HEK293 (cell line): ENCODE measurements around the gene HMCN2.
"Not testable (repeated sequence)": the region's sequence is repeated elsewhere in the genome, so short reads cannot be mapped to it uniquely, and the experiment has no call there.

Experiments
- CTCF ChIA-PET: fragments of 350-600 bp; formaldehyde crosslinking; extraction: SDS; loops from one replicate; lab custom pipeline; 2021; ENCODE audit warnings: antibody characterized with exemption; lab: Yijun Ruan, JAX
- POLR2A ChIA-PET: fragments of 300-600 bp; formaldehyde crosslinking; extraction: SDS; loops from one replicate; lab custom pipeline; 2020; ENCODE audit warnings: antibody characterized with exemption, inconsistent platforms; lab: Yijun Ruan, JAX
- H3K27ac ChIP-seq: fragments of 200-500 bp; sonication (Bioruptor generic); 2 replicates; pipeline ENCODE4 v1.5.1; 2014; ENCODE audit warnings: low read depth, low read length, control low read depth, inconsistent platforms; ENCODE audit errors: extremely low read depth
- H3K36me3 ChIP-seq, 2 experiments: fragments of 200-500 bp in 1 of 2; sonication (Bioruptor generic) in 1 of 2; 1 replicate in 1 of 2; 2 replicates in 1 of 2; pipeline ENCODE4 v1.5.1; 2014 to 2017; ENCODE audit warnings: inconsistent platforms in 2 of 2, low read length in 2 of 2; ENCODE audit not compliant: control insufficient read depth in 2 of 2, insufficient read depth in 1 of 2
- H3K4me1 ChIP-seq: fragments of 200-500 bp; sonication (Bioruptor generic); 2 replicates; pipeline ENCODE4 v1.5.1; 2014; ENCODE audit warnings: mild to moderate bottlenecking, low read length, inconsistent platforms; ENCODE audit not compliant: control insufficient read depth, insufficient read depth
- H3K4me3 ChIP-seq: 2 replicates; pipeline ENCODE4 v1.5.1; 2011; ENCODE audit warnings: low read depth, mild to moderate bottlenecking, control low read depth, low read length, moderate library complexity
- H3K9me3 ChIP-seq: fragments of 200-500 bp; sonication (Bioruptor generic); 2 replicates; pipeline ENCODE4 v1.5.1; 2014; ENCODE audit warnings: low read depth, low read length, inconsistent platforms; ENCODE audit not compliant: control insufficient read depth, insufficient read depth
- GLIS1 ChIP-seq: fragments of 450-650 bp; formaldehyde crosslinking; IDR thresholded peaks from 2 replicates; pipeline ENCODE4 v1.5.1; 2016; ENCODE audit warnings: missing biosample characterization, missing genetic modification characterization
- ZNF155 ChIP-seq: fragments of 450-650 bp; formaldehyde crosslinking; IDR thresholded peaks from 2 replicates; pipeline ENCODE4 v1.5.1; 2016; ENCODE audit warnings: missing biosample characterization, missing genetic modification characterization
- ZNF169 ChIP-seq: fragments of 450-650 bp; formaldehyde crosslinking; IDR thresholded peaks from 2 replicates; pipeline ENCODE4 v1.5.1; 2016; ENCODE audit warnings: missing biosample characterization, missing genetic modification characterization
- ZNF174 ChIP-seq: fragments of 450-650 bp; formaldehyde crosslinking; IDR thresholded peaks from 2 replicates; pipeline ENCODE4 v1.5.0; 2017; ENCODE audit warnings: missing biosample characterization, mild to moderate bottlenecking, missing genetic modification characterization
- ZNF19 ChIP-seq: fragments of 450-650 bp; formaldehyde crosslinking; IDR thresholded peaks from 2 replicates; pipeline ENCODE4; 2016; ENCODE audit warnings: missing biosample characterization, missing genetic modification characterization, low read depth
- ZNF423 ChIP-seq: fragments of 450-650 bp; formaldehyde crosslinking; IDR thresholded peaks from 2 replicates; pipeline ENCODE4 v1.5.1; 2016; ENCODE audit warnings: missing biosample characterization, missing genetic modification characterization
- ZNF433 ChIP-seq: fragments of 450-650 bp; formaldehyde crosslinking; IDR thresholded peaks from 2 replicates; pipeline ENCODE4 v1.5.1; 2016; ENCODE audit warnings: missing biosample characterization, missing genetic modification characterization, low read depth
- ZNF549 ChIP-seq: fragments of 450-650 bp; IDR thresholded peaks from 2 replicates; pipeline ENCODE4 v1.5.1; 2018; ENCODE audit warnings: missing biosample characterization, missing genetic modification characterization, mild to moderate bottlenecking, inconsistent platforms, moderate library complexity
- ZNF792 ChIP-seq: fragments of 450-650 bp; formaldehyde crosslinking; IDR thresholded peaks from 2 replicates; pipeline ENCODE4 v1.5.1; 2016; ENCODE audit warnings: missing biosample characterization, missing genetic modification characterization
- ZSCAN16 ChIP-seq: fragments of 450-650 bp; formaldehyde crosslinking; IDR thresholded peaks from 2 replicates; pipeline ENCODE4 v1.5.1; 2016; ENCODE audit warnings: missing biosample characterization, missing genetic modification characterization
- TF ChIP-seq, protein P1 (sequence below): fragments of 450-650 bp; formaldehyde crosslinking; IDR thresholded peaks from 2 replicates; pipeline ENCODE4 v1.5.1; 2016; ENCODE audit warnings: missing biosample characterization, missing genetic modification characterization, low read depth
- TF ChIP-seq, protein P2 (sequence below): fragments of 450-650 bp; formaldehyde crosslinking; IDR thresholded peaks from 2 replicates; pipeline ENCODE4 v1.5.1; 2017; ENCODE audit warnings: missing biosample characterization, missing genetic modification characterization
- TF ChIP-seq, protein P3 (sequence below): fragments of 450-650 bp; formaldehyde crosslinking; IDR thresholded peaks from 2 replicates; pipeline ENCODE4 v1.5.1; 2016; ENCODE audit warnings: missing biosample characterization, missing genetic modification characterization
- TF ChIP-seq, protein P4 (sequence below): fragments of 450-650 bp; formaldehyde crosslinking; IDR thresholded peaks from 2 replicates; pipeline ENCODE4 v1.5.1; 2016; ENCODE audit warnings: missing biosample characterization, missing genetic modification characterization
- TF ChIP-seq, protein P5 (sequence below): fragments of 450-650 bp; formaldehyde crosslinking; IDR thresholded peaks from 2 replicates; pipeline ENCODE4 v1.5.1; 2016; ENCODE audit warnings: missing biosample characterization, missing genetic modification characterization

The HMCN2 gene

DNA sequence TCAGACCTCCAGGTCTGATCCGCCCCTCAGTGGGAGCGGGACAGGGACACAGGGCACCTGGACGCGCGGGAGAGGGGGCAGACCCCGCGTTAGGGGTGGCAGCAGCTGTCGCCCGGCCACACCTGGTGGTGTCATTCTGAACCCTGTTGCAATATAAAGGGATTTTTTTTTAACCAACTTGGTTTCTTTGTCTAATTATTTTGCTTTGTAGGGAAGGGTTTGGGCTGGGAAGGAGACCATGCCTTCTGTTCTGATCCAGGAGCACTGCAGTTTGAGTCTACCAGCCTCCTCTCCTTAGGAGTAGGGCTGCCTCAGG is 168.3 kb downstream of the HMCN2 start:
- no peak overlapping the region for H3K27ac ChIP-seq
- H3K4me1 ChIP-seq = no peaks in the 10 kb centered on the region
- ChIA-PET POLR2A (no interaction called here), CTCF (interaction anchor here (0.6 to 1.5 kb wide), 8 partner anchors 9 to 433 kb away, joined by 3 to 5 read pairs (median 4); no protein-coding TSS in a partner anchor)
- H3K4me3 ChIP-seq = no peak overlapping the region
- no peaks in the 10 kb centered on the region for H3K36me3 ChIP-seq
- no peaks in the 10 kb centered on the region for H3K9me3 ChIP-seq
- no peak for TF ChIP-seq ZNF169 (tag by site-specific recombination)
- TF ChIP-seq, protein P1, sequence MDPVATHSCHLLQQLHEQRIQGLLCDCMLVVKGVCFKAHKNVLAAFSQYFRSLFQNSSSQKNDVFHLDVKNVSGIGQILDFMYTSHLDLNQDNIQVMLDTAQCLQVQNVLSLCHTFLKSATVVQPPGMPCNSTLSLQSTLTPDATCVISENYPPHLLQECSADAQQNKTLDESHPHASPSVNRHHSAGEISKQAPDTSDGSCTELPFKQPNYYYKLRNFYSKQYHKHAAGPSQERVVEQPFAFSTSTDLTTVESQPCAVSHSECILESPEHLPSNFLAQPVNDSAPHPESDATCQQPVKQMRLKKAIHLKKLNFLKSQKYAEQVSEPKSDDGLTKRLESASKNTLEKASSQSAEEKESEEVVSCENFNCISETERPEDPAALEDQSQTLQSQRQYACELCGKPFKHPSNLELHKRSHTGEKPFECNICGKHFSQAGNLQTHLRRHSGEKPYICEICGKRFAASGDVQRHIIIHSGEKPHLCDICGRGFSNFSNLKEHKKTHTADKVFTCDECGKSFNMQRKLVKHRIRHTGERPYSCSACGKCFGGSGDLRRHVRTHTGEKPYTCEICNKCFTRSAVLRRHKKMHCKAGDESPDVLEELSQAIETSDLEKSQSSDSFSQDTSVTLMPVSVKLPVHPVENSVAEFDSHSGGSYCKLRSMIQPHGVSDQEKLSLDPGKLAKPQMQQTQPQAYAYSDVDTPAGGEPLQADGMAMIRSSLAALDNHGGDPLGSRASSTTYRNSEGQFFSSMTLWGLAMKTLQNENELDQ (tag by site-specific recombination) = no peak
- TF ChIP-seq ZNF155 (tag by site-specific recombination) = no peak
- TF ChIP-seq ZNF549 (tag by site-specific recombination) = no peak
- TF ChIP-seq, protein P2, sequence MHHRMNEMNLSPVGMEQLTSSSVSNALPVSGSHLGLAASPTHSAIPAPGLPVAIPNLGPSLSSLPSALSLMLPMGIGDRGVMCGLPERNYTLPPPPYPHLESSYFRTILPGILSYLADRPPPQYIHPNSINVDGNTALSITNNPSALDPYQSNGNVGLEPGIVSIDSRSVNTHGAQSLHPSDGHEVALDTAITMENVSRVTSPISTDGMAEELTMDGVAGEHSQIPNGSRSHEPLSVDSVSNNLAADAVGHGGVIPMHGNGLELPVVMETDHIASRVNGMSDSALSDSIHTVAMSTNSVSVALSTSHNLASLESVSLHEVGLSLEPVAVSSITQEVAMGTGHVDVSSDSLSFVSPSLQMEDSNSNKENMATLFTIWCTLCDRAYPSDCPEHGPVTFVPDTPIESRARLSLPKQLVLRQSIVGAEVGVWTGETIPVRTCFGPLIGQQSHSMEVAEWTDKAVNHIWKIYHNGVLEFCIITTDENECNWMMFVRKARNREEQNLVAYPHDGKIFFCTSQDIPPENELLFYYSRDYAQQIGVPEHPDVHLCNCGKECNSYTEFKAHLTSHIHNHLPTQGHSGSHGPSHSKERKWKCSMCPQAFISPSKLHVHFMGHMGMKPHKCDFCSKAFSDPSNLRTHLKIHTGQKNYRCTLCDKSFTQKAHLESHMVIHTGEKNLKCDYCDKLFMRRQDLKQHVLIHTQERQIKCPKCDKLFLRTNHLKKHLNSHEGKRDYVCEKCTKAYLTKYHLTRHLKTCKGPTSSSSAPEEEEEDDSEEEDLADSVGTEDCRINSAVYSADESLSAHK (tag by site-specific recombination) = no peak
- no peak for TF ChIP-seq GLIS1 (tag by site-specific recombination)
- TF ChIP-seq ZNF792 (tag by site-specific recombination) = no peak
- no peak for TF ChIP-seq ZNF19 (tag by site-specific recombination)
- no peak for TF ChIP-seq ZSCAN16 (tag by site-specific recombination)
- TF ChIP-seq, protein P3, sequence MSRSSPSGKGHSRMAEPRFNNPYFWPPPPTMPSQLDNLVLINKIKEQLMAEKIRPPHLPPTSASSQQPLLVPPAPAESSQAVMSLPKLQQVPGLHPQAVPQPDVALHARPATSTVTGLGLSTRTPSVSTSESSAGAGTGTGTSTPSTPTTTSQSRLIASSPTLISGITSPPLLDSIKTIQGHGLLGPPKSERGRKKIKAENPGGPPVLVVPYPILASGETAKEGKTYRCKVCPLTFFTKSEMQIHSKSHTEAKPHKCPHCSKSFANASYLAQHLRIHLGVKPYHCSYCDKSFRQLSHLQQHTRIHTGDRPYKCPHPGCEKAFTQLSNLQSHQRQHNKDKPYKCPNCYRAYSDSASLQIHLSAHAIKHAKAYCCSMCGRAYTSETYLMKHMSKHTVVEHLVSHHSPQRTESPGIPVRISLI = no peak
- no peak for TF ChIP-seq ZNF423 (tag by site-specific recombination)
- TF ChIP-seq, protein P4, sequence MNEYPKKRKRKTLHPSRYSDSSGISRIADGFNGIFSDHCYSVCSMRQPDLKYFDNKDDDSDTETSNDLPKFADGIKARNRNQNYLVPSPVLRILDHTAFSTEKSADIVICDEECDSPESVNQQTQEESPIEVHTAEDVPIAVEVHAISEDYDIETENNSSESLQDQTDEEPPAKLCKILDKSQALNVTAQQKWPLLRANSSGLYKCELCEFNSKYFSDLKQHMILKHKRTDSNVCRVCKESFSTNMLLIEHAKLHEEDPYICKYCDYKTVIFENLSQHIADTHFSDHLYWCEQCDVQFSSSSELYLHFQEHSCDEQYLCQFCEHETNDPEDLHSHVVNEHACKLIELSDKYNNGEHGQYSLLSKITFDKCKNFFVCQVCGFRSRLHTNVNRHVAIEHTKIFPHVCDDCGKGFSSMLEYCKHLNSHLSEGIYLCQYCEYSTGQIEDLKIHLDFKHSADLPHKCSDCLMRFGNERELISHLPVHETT (tag by site-specific recombination) = no peak
- no peak for TF ChIP-seq ZNF174 (tag by site-specific recombination)
- no peak for TF ChIP-seq ZNF433 (tag by site-specific recombination)
- TF ChIP-seq, protein P5, sequence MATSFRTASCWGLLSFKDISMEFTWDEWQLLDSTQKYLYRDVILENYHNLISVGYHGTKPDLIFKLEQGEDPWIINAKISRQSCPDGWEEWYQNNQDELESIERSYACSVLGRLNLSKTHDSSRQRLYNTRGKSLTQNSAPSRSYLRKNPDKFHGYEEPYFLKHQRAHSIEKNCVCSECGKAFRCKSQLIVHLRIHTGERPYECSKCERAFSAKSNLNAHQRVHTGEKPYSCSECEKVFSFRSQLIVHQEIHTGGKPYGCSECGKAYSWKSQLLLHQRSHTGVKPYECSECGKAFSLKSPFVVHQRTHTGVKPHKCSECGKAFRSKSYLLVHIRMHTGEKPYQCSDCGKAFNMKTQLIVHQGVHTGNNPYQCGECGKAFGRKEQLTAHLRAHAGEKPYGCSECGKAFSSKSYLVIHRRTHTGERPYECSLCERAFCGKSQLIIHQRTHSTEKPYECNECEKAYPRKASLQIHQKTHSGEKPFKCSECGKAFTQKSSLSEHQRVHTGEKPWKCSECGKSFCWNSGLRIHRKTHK (tag by site-specific recombination) = no peak
- TF ChIP-seq, all 188 proteins: peak for 0

DNA sequence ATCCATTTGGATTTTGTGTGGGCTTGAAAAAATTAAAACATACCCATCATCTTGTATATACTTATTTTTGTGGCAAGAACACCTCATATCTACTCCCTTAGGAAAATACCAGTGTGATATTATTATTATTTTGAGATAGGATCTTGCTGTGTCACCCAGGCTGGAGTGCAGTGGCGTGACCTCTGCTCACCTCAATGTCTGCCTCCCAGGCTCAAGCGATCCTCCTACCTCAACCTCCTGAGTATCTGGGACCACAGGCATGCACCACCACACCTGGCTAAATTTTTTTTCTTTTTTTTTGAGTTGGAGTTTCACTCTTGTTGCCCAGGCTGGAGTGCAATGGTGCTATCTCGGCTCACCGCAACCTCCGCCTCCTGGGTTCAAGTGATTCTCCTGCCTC is 169.1 kb downstream of the HMCN2 start:
- H3K27ac ChIP-seq, H3K4me3 ChIP-seq, H3K9me3 ChIP-seq, H3K4me1 ChIP-seq, POLR2A ChIA-PET, CTCF ChIA-PET, H3K36me3 ChIP-seq: not testable (repeated sequence)
